NT2/D1 (cell line): ENCODE results near the gene ESRRG.

Experiments used
- DNase-seq: peaks from one replicate; pipeline ENCODE4 v3.0.0-alpha.2; 2011; ENCODE audit warnings: low read depth, low spot score
- H3K27me3 ChIP-seq: 2 replicates; pipeline ENCODE4 v1.6.0; 2011; ENCODE audit warnings: mild to moderate bottlenecking; ENCODE audit not compliant: insufficient read length, insufficient read depth
- H3K36me3 ChIP-seq: 2 replicates; pipeline ENCODE4 v1.6.1; 2011; ENCODE audit warnings: mild to moderate bottlenecking, low read length, mixed read lengths; ENCODE audit not compliant: insufficient read depth, insufficient read length
- H3K4me1 ChIP-seq: 2 replicates; pipeline ENCODE4 v1.5.1; 2011; ENCODE audit not compliant: insufficient read depth, insufficient read length
- H3K4me3 ChIP-seq: 2 replicates; pipeline ENCODE4 v1.5.1; 2011; ENCODE audit warnings: low read depth; ENCODE audit not compliant: insufficient read length
- H3K9ac ChIP-seq: 2 replicates; pipeline ENCODE4 v1.6.0; 2011; ENCODE audit warnings: low read depth; ENCODE audit not compliant: insufficient read length
- H3K9me3 ChIP-seq: 2 replicates; pipeline ENCODE4 v1.5.1; 2011; ENCODE audit warnings: mild to moderate bottlenecking, low read length; ENCODE audit not compliant: insufficient read depth
- SUZ12 ChIP-seq: IDR thresholded peaks from 2 replicates; pipeline ENCODE4 v1.6.1; 2011; ENCODE audit not compliant: insufficient read length, insufficient read depth; ENCODE audit errors: extremely low read depth
- YY1 ChIP-seq: IDR thresholded peaks from 2 replicates; pipeline ENCODE4 v1.6.1; 2011; ENCODE audit not compliant: insufficient read length, insufficient read depth
- ZNF274 ChIP-seq: IDR thresholded peaks from 2 replicates; pipeline ENCODE4 v1.6.1; 2011; ENCODE audit warnings: mild to moderate bottlenecking, low read depth, low read length

ESRRG gene

GRCh38 chr1:216461466-216461865 lies 261.8 kb downstream of the ESRRG start:
- TF ChIP-seq ZNF274: no peak
- TF ChIP-seq SUZ12: no peak
- TF ChIP-seq YY1: no peak
- H3K9me3 ChIP-seq: no peaks in the 10 kb centered on the region
- H3K9ac ChIP-seq: no peak overlapping the region
- H3K36me3 ChIP-seq: no peaks in the 10 kb centered on the region
- H3K4me3 ChIP-seq: no peak overlapping the region
- H3K4me1 ChIP-seq: no peaks in the 10 kb centered on the region
- H3K27me3 ChIP-seq: no peaks in the 10 kb centered on the region
- DNase-seq: no peak

GRCh38 chr1:216459651-216460207 lies 263.5 kb downstream of the ESRRG start:
- H3K4me3 ChIP-seq: no peak overlapping the region
- no peak overlapping the region for H3K9ac ChIP-seq
- no peak for DNase-seq
- H3K9me3 ChIP-seq: no peaks in the 10 kb centered on the region
- H3K4me1 ChIP-seq: no peaks in the 10 kb centered on the region
- no peak for TF ChIP-seq ZNF274
- TF ChIP-seq SUZ12: no peak
- no peak for TF ChIP-seq YY1
- H3K27me3 ChIP-seq: no peaks in the 10 kb centered on the region
- H3K36me3 ChIP-seq: no peaks in the 10 kb centered on the region

GRCh38 chr1:216458812-216459211 lies 264.4 kb downstream of the ESRRG start:
- Histone ChIP-seq H3K4me3 (no peak overlapping the region), H3K9ac (no peak overlapping the region), H3K36me3 (no peaks in the 10 kb centered on the region), H3K27me3 (no peaks in the 10 kb centered on the region), H3K9me3 (no peaks in the 10 kb centered on the region), H3K4me1 (no peaks in the 10 kb centered on the region)
- TF ChIP-seq YY1 (no peak), SUZ12 (no peak), ZNF274 (no peak)
- DNase-seq: no peak

- H3K9me3 ChIP-seq: no peaks in the 10 kb centered on the region
- no peak overlapping the region for H3K9ac ChIP-seq
- no peak overlapping the region for H3K4me3 ChIP-seq
- H3K36me3 ChIP-seq: no peaks in the 10 kb centered on the region
- H3K27me3 ChIP-seq: no peaks in the 10 kb centered on the region
- H3K4me1 ChIP-seq: no peaks in the 10 kb centered on the region
- TF ChIP-seq SUZ12: no peak
- no peak for TF ChIP-seq YY1
- no peak for TF ChIP-seq ZNF274
- DNase-seq: no peak
Observed at GRCh38 chr1:216457356-216457755, 265.9 kb downstream of the ESRRG start.

GRCh38 chr1:216456682-216457081 lies 266.5 kb downstream of the ESRRG start:
- Histone ChIP-seq H3K9ac (no peak overlapping the region), H3K36me3 (no peaks in the 10 kb centered on the region), H3K4me3 (no peak overlapping the region), H3K27me3 (no peaks in the 10 kb centered on the region), H3K9me3 (no peaks in the 10 kb centered on the region), H3K4me1 (no peaks in the 10 kb centered on the region)
- no peak for DNase-seq
- TF ChIP-seq ZNF274: no peak
- TF ChIP-seq YY1: no peak
- no peak for TF ChIP-seq SUZ12

GRCh38 chr1:216453777-216454176 lies 269.5 kb downstream of the ESRRG start:
- TF ChIP-seq SUZ12 (no peak), YY1 (no peak), ZNF274 (no peak)
- no peak for DNase-seq
- H3K36me3 ChIP-seq: no peaks in the 10 kb centered on the region
- no peaks in the 10 kb centered on the region for H3K4me1 ChIP-seq
- H3K9me3 ChIP-seq: no peaks in the 10 kb centered on the region
- no peak overlapping the region for H3K9ac ChIP-seq
- H3K4me3 ChIP-seq: no peak overlapping the region
- no peaks in the 10 kb centered on the region for H3K27me3 ChIP-seq
